HUES48 (cell line): ENCODE results near the gene GPR153.

Experiments used
- H3K27ac ChIP-seq: one replicate; pipeline ENCODE4 v1.7.0; 2013; ENCODE audit warnings: low read depth, low read length, inconsistent platforms
- H3K27me3 ChIP-seq: 2 replicates; pipeline ENCODE4 v1.6.1; 2013; ENCODE audit warnings: mild to moderate bottlenecking, low read length; ENCODE audit not compliant: control insufficient read depth, insufficient read depth
- H3K36me3 ChIP-seq: 2 replicates; pipeline ENCODE4 v1.6.1; 2013; ENCODE audit warnings: low read length; ENCODE audit not compliant: control insufficient read depth, insufficient read depth
- H3K4me1 ChIP-seq: 2 replicates; pipeline ENCODE4 v1.6.1; 2013; ENCODE audit warnings: mild to moderate bottlenecking, low read length; ENCODE audit not compliant: control insufficient read depth, insufficient read depth
- H3K4me3 ChIP-seq: 2 replicates; pipeline ENCODE4 v1.5.1; 2013; ENCODE audit warnings: mild to moderate bottlenecking, low read depth, low read length
- H3K9ac ChIP-seq: 2 replicates; pipeline ENCODE4 v1.6.1; 2013; ENCODE audit warnings: mild to moderate bottlenecking, low read depth, low read length, moderate library complexity
- H3K9me3 ChIP-seq: 2 replicates; pipeline ENCODE4 v1.6.1; 2013; ENCODE audit warnings: low read length; ENCODE audit not compliant: control insufficient read depth, insufficient read depth

Gene GPR153

DNA sequence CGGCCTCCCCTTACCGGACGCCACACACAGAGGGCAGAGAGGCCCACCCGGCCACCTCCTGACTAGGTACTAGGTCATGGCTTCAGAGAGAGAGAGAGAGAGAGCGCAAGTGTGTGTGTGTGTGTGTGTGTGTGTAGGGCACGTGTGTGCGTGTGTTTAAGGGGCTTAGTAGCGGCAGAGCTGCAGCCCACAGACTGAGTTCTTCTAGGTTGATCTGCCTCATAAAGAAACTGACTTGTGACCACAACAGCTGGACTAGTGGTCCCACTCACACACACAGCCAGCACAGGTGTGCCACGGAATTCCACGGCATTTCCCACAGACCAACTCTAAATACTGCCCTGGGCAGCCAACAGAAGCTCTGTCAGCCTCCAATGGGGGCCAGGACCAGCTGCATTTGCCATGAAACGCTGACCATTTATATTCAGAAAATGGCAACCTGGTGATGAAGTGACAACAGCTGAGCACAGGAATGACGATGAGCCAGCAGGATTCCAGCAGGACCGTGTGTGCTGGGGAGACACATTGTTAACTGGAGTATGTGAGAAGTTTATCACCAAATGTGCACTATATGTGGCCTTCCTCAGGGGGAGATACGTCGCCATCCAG lies 38.8 kb upstream of the GPR153 start:
- H3K4me3 ChIP-seq: no peak overlapping the region
- no peaks in the 10 kb centered on the region for H3K27me3 ChIP-seq
- H3K9me3 ChIP-seq: no peaks in the 10 kb centered on the region
- no peak overlapping the region for H3K27ac ChIP-seq
- peaks cover 6% of the 10 kb centered on the region; the same call in 1 of the 2 replicates for H3K36me3 ChIP-seq
- H3K4me1 ChIP-seq: no peaks in the 10 kb centered on the region
- H3K9ac ChIP-seq: no peak overlapping the region

DNA sequence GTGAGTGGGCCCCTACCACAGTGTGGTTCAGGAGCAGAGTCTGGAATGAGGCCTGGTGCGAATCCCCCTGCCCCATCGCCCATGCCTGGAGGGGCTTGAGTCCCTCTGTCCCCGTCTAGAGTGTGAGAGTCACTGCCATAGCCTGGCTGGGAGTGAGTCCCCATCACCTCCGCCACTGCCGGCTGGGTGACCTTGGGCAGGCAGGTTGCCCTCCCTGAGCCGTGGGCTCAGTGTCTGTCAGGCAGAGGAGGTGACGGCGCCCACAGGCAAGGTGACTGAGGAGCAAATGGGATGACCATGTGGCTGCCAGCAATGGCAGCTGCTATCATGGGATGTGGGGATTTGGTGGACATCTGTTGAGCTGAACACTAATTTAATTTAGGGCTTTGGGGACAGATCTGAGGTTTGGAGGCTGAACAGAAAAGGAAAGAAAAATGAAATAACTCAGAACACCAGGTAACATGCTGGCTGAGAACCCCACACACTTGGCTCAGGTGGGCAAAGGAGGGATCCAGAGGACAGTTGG lies 38.1 kb upstream of the GPR153 start:
- Histone ChIP-seq H3K9me3 (no peaks in the 10 kb centered on the region), H3K4me3 (no peak overlapping the region), H3K9ac (no peak overlapping the region), H3K27ac (no peak overlapping the region), H3K36me3 (peaks cover 12% of the 10 kb centered on the region), H3K27me3 (no peaks in the 10 kb centered on the region), H3K4me1 (no peaks in the 10 kb centered on the region)

DNA sequence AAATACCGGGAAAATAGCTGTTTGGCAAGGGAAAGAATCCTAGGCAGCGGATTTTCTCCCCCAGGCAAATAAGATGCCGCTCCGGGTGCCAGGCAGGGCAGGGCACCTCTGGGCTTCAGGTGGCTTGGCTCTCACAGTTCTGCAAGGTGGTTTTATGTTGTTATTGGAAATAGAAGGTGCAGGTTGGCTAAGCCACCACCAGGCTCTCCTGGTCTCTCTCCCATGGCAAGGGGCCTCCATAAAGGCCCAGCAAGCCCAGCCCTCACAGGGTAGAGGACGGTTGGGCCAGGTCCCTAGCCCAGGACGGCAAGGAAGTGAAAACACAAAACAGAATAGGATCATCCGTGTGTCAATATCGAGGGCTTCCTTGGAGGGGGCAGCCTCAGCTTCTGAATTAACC lies 37.6 kb upstream of the GPR153 start:
- Histone ChIP-seq H3K27ac (no peak overlapping the region), H3K4me3 (no peak overlapping the region), H3K27me3 (no peaks in the 10 kb centered on the region), H3K36me3 (peaks cover 17% of the 10 kb centered on the region), H3K9me3 (no peaks in the 10 kb centered on the region), H3K4me1 (no peaks in the 10 kb centered on the region), H3K9ac (no peak overlapping the region)

DNA sequence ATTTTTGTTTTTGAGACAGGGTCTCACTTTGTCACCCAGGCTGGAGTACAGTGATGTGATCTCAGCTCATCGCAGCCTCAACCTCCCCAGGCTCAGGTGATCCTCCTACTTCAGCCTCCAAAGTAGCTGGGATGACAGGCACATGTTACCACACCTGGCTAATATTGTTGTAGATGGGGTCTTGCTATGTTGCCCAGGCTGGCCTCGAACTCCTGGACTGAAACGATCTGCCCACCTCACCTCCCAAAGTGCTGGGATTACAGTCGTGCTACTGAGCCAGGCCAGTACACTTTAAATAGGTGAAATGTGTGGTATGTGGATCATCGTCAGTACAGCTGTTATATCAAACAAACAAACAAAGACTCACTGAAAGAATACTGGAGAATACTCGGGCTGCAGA lies 35.0 kb upstream of the GPR153 start:
- H3K9ac ChIP-seq: no peak overlapping the region
- H3K27me3 ChIP-seq: no peaks in the 10 kb centered on the region
- H3K36me3 ChIP-seq: peaks cover 28% of the 10 kb centered on the region
- H3K4me3 ChIP-seq: no peak overlapping the region
- no peaks in the 10 kb centered on the region for H3K9me3 ChIP-seq
- no peak overlapping the region for H3K27ac ChIP-seq
- no peaks in the 10 kb centered on the region for H3K4me1 ChIP-seq

DNA sequence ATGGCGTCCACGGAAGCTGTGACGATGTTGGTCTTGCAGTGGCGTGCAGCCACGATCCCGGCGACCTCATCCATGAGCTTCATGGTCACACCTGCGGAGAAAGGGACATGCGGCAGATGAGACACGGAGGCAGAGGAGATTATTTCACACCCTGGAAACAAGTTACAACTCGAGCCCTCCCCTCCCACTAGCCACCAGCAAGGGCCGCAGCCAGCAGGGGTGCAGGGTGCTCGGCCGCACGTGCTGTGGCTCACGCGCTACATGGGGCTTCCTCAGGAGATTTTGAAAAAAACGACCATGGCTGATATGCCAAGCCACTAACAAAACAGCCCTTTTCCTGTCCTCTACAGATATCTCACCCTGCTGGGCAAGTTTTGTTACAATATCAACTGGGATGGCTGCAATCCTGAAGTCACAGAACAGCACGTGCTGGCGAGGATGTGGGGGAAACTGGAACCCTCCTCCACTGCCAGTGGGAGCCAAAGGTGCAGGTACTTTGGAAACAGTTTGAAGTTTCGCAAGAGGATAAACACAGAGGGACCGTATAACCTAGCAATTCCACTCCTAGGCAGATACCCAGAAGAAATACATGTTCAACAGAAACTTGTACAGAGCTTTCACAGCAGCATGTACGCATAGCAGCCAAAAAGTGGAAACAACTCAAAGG lies 34.1 kb upstream of the GPR153 start:
- H3K9ac ChIP-seq: no peak overlapping the region
- no peaks in the 10 kb centered on the region for H3K4me1 ChIP-seq
- H3K27ac ChIP-seq: no peak overlapping the region
- no peak overlapping the region for H3K4me3 ChIP-seq
- H3K36me3 ChIP-seq: peaks cover 28% of the 10 kb centered on the region
- no peaks in the 10 kb centered on the region for H3K9me3 ChIP-seq
- H3K27me3 ChIP-seq: no peaks in the 10 kb centered on the region

DNA sequence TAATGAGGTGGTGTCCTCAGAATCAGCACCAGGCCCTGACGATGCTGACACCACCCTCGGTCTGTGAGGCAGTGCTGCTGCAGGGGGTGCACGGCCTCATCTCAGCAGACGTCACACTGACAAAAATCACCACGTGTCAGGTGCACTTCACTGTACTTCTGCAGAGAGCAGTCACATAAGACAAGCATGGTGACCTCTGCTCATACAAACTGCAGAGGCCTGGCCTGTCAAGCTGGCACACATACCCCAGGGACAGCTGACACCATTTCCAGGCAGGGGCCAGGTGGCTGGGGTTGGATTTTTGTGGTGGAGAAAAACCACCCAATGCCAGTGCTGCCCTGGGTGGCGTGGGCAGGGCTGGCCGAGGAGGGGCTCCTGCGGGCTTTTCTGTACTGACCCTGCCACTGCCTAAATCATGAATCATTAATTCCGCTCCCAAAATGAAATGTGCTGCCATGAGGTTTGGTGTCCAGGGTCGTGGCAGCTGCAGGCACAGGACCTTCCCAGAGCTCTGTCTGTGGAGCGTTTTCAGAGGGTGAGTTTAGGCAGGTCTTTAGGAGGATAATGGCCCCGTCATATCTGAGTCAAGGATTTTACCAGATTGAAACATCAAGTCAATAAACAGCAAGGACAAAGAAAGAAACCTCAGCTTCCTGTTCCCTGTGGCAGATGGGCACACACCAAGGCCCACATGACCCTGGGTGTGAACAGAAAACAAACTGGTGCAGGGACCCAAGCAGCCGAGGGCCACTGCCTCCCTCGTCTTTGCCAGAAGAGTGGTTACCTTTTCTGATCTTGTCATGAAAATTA lies 33.4 kb upstream of the GPR153 start:
- Histone ChIP-seq H3K27ac (no peak overlapping the region), H3K36me3 (peaks cover 28% of the 10 kb centered on the region), H3K27me3 (no peaks in the 10 kb centered on the region), H3K9ac (no peak overlapping the region), H3K4me3 (no peak overlapping the region), H3K9me3 (no peaks in the 10 kb centered on the region), H3K4me1 (no peaks in the 10 kb centered on the region)

DNA sequence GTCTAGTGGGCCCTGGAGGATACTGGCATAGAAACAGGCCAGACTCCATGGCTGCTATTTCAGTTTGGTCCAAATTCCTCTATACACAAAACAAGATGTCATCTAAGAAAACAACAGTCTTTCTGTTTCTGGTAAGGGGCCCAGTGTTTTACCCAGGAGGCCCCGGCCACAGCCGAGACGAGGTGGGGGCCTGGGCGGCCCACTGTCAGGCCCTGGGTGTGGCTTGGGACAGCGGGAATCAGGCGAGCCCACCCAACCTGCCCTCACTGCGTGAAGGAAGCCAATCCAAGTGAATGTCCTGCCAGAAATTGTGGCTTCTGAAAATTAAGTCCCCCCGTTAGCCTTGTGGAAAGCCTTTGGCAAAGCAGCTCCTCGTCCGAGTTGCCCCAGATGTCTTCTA lies 31.2 kb upstream of the GPR153 start:
- H3K4me1 ChIP-seq: no peaks in the 10 kb centered on the region
- no peaks in the 10 kb centered on the region for H3K27me3 ChIP-seq
- no peak overlapping the region for H3K9ac ChIP-seq
- H3K27ac ChIP-seq: no peak overlapping the region
- H3K9me3 ChIP-seq: no peaks in the 10 kb centered on the region
- no peak overlapping the region for H3K4me3 ChIP-seq
- H3K36me3 ChIP-seq: peaks cover 26% of the 10 kb centered on the region

DNA sequence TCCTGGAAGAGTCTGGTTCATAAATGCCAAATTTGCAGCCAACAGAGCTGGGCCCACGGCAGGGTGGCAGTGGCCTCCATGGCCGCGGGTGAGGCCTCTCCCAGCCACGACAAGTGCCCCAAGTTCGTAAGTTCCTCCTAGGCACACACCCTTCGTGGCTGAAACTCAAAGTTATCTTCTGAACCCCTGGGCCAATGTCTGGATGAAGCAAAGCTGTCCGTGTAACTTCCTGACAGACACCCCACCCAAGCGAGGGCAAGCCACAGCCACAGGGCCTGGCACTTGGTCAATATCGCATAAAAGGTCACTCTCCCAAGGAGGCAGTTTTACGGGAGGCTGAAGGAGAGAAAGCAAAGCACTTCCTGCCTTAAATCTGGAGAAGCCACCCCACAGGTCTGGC lies 27.8 kb upstream of the GPR153 start:
- H3K9ac ChIP-seq: no peak overlapping the region
- H3K27ac ChIP-seq: no peak overlapping the region
- no peak overlapping the region for H3K4me3 ChIP-seq
- H3K27me3 ChIP-seq: no peaks in the 10 kb centered on the region
- no peaks in the 10 kb centered on the region for H3K9me3 ChIP-seq
- H3K4me1 ChIP-seq: no peaks in the 10 kb centered on the region
- peaks cover 12% of the 10 kb centered on the region for H3K36me3 ChIP-seq

DNA sequence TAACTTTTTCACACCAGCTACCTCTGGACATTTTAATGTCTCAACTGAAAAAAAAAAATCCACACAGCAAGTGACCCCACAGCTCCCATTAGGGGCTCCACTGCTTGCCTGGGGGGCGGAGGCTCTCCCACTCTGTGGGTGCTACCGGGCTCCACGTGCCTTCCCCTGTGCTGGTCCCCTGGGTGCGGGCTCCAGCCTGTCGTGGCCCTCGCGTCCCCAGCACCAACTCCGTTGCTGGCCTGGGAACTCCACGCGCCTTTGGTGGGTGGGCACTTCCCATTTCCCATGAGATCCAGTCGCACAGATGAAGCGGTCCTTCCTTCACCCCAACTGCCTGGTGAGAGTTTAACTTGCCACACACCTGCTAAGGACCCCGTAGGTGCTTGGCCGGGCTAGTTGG lies 27.1 kb upstream of the GPR153 start:
- H3K4me3 ChIP-seq: no peak overlapping the region
- no peak overlapping the region for H3K27ac ChIP-seq
- no peak overlapping the region for H3K9ac ChIP-seq
- no peaks in the 10 kb centered on the region for H3K9me3 ChIP-seq
- no peaks in the 10 kb centered on the region for H3K4me1 ChIP-seq
- peaks cover 6% of the 10 kb centered on the region for H3K36me3 ChIP-seq
- no peaks in the 10 kb centered on the region for H3K27me3 ChIP-seq

DNA sequence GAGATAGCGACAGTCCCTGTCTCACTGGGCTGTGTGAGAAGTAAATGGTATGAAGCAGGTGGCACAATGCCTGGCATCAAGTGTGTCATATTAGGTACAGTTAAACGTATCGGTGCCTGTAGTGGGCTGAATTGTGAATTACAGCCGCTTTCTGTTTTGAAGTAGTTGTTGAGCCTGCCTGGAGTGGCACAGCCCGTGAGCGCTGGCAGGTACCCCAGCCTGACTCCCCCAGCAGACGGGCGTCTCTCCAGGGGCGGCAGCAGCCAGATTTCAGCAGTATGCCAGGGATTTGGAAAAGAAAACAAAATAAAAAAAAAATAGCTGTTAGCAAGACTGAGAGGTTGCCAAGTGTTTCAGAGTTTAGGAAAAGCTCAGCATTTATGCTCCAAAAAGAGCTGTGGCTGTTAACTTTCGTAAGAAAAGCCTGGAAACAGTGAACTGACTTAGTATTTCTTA lies 26.6 kb upstream of the GPR153 start:
- H3K27ac ChIP-seq: no peak overlapping the region
- no peak overlapping the region for H3K4me3 ChIP-seq
- H3K27me3 ChIP-seq: no peaks in the 10 kb centered on the region
- H3K9me3 ChIP-seq: no peaks in the 10 kb centered on the region
- no peak overlapping the region for H3K9ac ChIP-seq
- H3K36me3 ChIP-seq: peaks cover 5% of the 10 kb centered on the region
- H3K4me1 ChIP-seq: no peaks in the 10 kb centered on the region

DNA sequence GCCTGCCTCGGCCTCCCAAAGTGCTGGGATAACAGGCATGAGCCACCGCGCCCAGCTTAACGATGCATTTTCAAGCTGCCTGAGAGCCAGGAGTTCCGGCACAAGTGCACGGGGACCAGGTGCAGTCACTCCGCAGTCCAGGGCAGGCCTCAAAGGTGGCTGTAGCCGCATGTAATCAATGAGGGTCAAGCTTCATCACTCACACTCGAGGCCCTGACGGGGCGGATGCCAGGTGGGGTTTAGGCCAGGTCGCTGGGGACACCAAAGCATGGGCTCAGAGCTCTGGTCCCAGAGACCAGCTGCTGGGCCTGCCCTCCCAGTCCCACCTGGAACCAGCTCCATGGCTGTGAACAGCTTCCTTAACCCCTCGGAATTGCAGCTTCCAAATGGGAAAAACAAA lies 26.1 kb upstream of the GPR153 start:
- Histone ChIP-seq H3K27ac (no peak overlapping the region), H3K9ac (no peak overlapping the region), H3K9me3 (no peaks in the 10 kb centered on the region), H3K4me1 (no peaks in the 10 kb centered on the region), H3K4me3 (no peak overlapping the region), H3K27me3 (no peaks in the 10 kb centered on the region), H3K36me3 (peaks cover 5% of the 10 kb centered on the region)
